GM12878 (cell line): ENCODE measurements around the gene FOXJ3. TPM values are rescaled to one million over a fixed set of nuclear protein-coding genes. Genes with fewer than 3 reads are reported as not detected.

Experiments used
- ATAC-seq: fragments of 200-7000 bp; cut with Tn5 transposase; 3 replicates; pipeline ENCODE4 v1.9.1; 2020; ENCODE audit warnings: mild to moderate bottlenecking, moderate library complexity
- BruUV-seq: library from RNA; stranded (reverse); fragments of 400-500 nt; replicated peaks from 2 replicates; lab custom pipeline; 2021; lab: Mats Ljungman, UMichigan
- CTCF ChIA-PET: fragments of 300-600 bp; sonication (Branson Sonifier 250); formaldehyde crosslinking; extraction: SDS; loops from one replicate; lab custom pipeline; 2021; ENCODE audit warnings: inconsistent platforms; lab: Yijun Ruan, JAX
- POLR2A ChIA-PET: fragments of 350-600 bp; formaldehyde crosslinking; extraction: SDS; loops from one replicate; lab custom pipeline; 2021; ENCODE audit warnings: inconsistent platforms; lab: Charles Lee
- RAD21 ChIA-PET: fragments of 300-600 bp; sonication (Branson Sonifier 250); formaldehyde crosslinking; loops from one replicate; lab custom pipeline; 2023; ENCODE audit warnings: antibody characterized with exemption; ENCODE audit not compliant: unreplicated experiment; lab: Charles Lee
- SMC1A ChIA-PET: fragments of 300-600 bp; sonication (Branson Sonifier 250); formaldehyde crosslinking; loops from one replicate; lab custom pipeline; 2023; ENCODE audit not compliant: unreplicated experiment, uncharacterized antibody; lab: Charles Lee
- DNase-seq: peaks from one replicate; pipeline ENCODE4 v3.0.0-alpha.2; 2011; ENCODE audit warnings: low read depth, low spot score
- FAIRE-seq: peaks from 3 replicates; lab custom pipeline; 2011; peaks lifted over from hg19 to GRCh38; lab: Jason Lieb, UNC
- H2AFZ ChIP-seq: 2 replicates; pipeline ENCODE4 v1.6.0; 2011; ENCODE audit warnings: low read depth, low read length, control low read depth; ENCODE audit not compliant: control insufficient read depth
- H3K27ac ChIP-seq: 2 replicates; pipeline ENCODE4 v1.5.1; 2011; ENCODE audit warnings: control low read depth; ENCODE audit not compliant: control insufficient read depth, insufficient read depth
- H3K27me3 ChIP-seq, 2 experiments: replicated peaks in 1 of 2; 2 replicates each; pipeline versions ENCODE4 v1.6.0 to v1.6.1; 2011; ENCODE audit warnings: low read length in 1 of 2; ENCODE audit not compliant: control insufficient read depth in 2 of 2, insufficient read depth in 2 of 2
- H3K36me3 ChIP-seq, 2 experiments: 2 replicates each; pipeline ENCODE4 v1.5.1; 2011; ENCODE audit warnings: low read length in 1 of 2; ENCODE audit not compliant: control insufficient read depth in 2 of 2, insufficient read depth in 2 of 2
- H3K4me1 ChIP-seq: 2 replicates; pipeline ENCODE4 v1.6.1; 2011; ENCODE audit warnings: mild to moderate bottlenecking, low read length, moderate library complexity, mixed read lengths; ENCODE audit not compliant: control insufficient read depth, insufficient read depth
- H3K4me2 ChIP-seq: 2 replicates; pipeline ENCODE4 v1.6.0; 2011; ENCODE audit warnings: control low read depth; ENCODE audit not compliant: control insufficient read depth, insufficient read depth
- H3K4me3 ChIP-seq: fragments of 200-600 bp; sonication (generic); 2 replicates; pipeline ENCODE4 v1.5.1; 2016
- H3K79me2 ChIP-seq: 2 replicates; pipeline ENCODE4 v1.6.0; 2011; ENCODE audit warnings: low read length; ENCODE audit not compliant: control insufficient read depth, insufficient read depth
- H3K9ac ChIP-seq: 2 replicates; pipeline ENCODE4 v1.8.0; 2011; ENCODE audit warnings: low read length, control low read depth, mixed read lengths; ENCODE audit not compliant: control insufficient read depth, insufficient read depth
- H3K9me3 ChIP-seq: replicated peaks from 3 replicates; pipeline ENCODE4 v1.5.1; 2011; ENCODE audit warnings: mild to moderate bottlenecking, low read length; ENCODE audit not compliant: control insufficient read depth, insufficient read depth
- H4K20me1 ChIP-seq: 2 replicates; pipeline ENCODE4 v1.6.0; 2011; ENCODE audit not compliant: control insufficient read depth, insufficient read depth
- CREM ChIP-seq: IDR thresholded peaks from 2 replicates; pipeline ENCODE4 v1.6.1; 2014; ENCODE audit warnings: antibody characterized with exemption, low read depth
- DPF2 ChIP-seq: fragments of 450-650 bp; IDR thresholded peaks from 2 replicates; pipeline ENCODE4 v1.6.1; 2017; ENCODE audit warnings: mild to moderate bottlenecking
- EED ChIP-seq: sonication (generic); IDR thresholded peaks from 2 replicates; pipeline ENCODE4 v1.6.1; 2016; ENCODE audit warnings: antibody characterized with exemption, low read depth
- GATAD2B ChIP-seq: fragments of 450-650 bp; conservative IDR thresholded peaks from 2 replicates; pipeline ENCODE4 v1.6.1; 2017; ENCODE audit warnings: low read depth, mild to moderate bottlenecking, moderate library complexity
- HDAC6 ChIP-seq: fragments of 200-600 bp; sonication (generic); IDR thresholded peaks from one replicate; pipeline ENCODE4 v1.8.0; 2017; ENCODE audit warnings: antibody characterized with exemption; ENCODE audit not compliant: unreplicated experiment
- KDM1A ChIP-seq: fragments of 200-600 bp; sonication (generic); IDR thresholded peaks from 2 replicates; pipeline ENCODE4 v1.6.1; 2016; ENCODE audit warnings: borderline replicate concordance
- POLR2AphosphoS2 ChIP-seq: IDR thresholded peaks from 2 replicates; pipeline ENCODE4 v1.6.1; 2011; ENCODE audit warnings: low read depth, mild to moderate bottlenecking, low read length, improper control_type of control experiment, moderate library complexity
- SP1 ChIP-seq: IDR thresholded peaks from one replicate; pipeline ENCODE4 v1.6.1; 2011; ENCODE audit warnings: low read depth, low read length
- TCF3 ChIP-seq: IDR thresholded peaks from 2 replicates; pipeline ENCODE4 v1.6.1; 2012; ENCODE audit warnings: low read depth, mild to moderate bottlenecking, low read length, borderline replicate concordance; ENCODE audit not compliant: insufficient read depth
- WGBS: methylation state at CpG from one replicate; pipeline ENCODE4 v1.1.6; 2016; ENCODE audit warnings: low lambda C conversion rate; ENCODE audit not compliant: insufficient replicate concordance, insufficient coverage; ENCODE audit errors: missing lambda C conversion rate; 5-methylcytosine and 5-hydroxymethylcytosine counted together
- in situ Hi-C: fragments of 300-500 bp; cut with MboI; formaldehyde crosslinking; loops from 9 replicates; pipeline ENCODE4 v1.14.3; 2018; ENCODE audit warnings: mixed read lengths
- intact Hi-C: fragments of 100-400 bp; cut with micrococcal nuclease; formaldehyde crosslinking; loops from one replicate; pipeline ENCODE4 v1.14.2; 2022; ENCODE audit not compliant: unreplicated experiment
- polyA plus RNA-seq, 11 experiments: library from polyadenylated mRNA; depleted of rRNA in 4 of 11; unstranded in 6 of 11; stranded (reverse) in 5 of 11; fragments of >200 nt; fragmentation: Nextera tagmentation in 4 of 11; fragmentation: Illumina TruSeq in 1 of 11; extraction: Ambion mirVana in 4 of 11; extraction: Trizol in 1 of 11; gene quantifications; 1 replicate in 1 of 11; 2 replicates in 10 of 11; pipeline versions ENCODE4 v1.2.1 to v1.2.3, GENCODE V29; 2011 to 2016; ENCODE audit warnings: inconsistent platforms in 2 of 11, missing spikeins in 2 of 11, low read depth in 1 of 11
- total RNA-seq, 4 experiments: library from RNA; depleted of rRNA in 3 of 4; stranded (reverse); fragments of >200 nt in 3 of 4; fragmentation: Illumina TruSeq in 1 of 4; extraction: Trizol in 1 of 4; gene quantifications; 2 replicates each; pipeline versions ENCODE4 v1.2.1 to v1.2.3, GENCODE V29; 2013 to 2021
- TF ChIP-seq, protein P1 (sequence below): fragments of 450-650 bp; IDR thresholded peaks from 2 replicates; pipeline ENCODE4 v1.6.1; 2017; ENCODE audit warnings: mild to moderate bottlenecking, low read depth, inconsistent platforms; ENCODE audit not compliant: poor library complexity, severe bottlenecking
- TF ChIP-seq, protein P2 (sequence below): IDR thresholded peaks from 2 replicates; pipeline ENCODE4 v1.6.1; 2011; ENCODE audit warnings: mild to moderate bottlenecking, low read depth, low read length, moderate library complexity; ENCODE audit not compliant: insufficient replicate concordance
- TF ChIP-seq, protein P3 (sequence below): fragments of 450-650 bp; IDR thresholded peaks from 2 replicates; pipeline ENCODE4 v1.6.1; 2016; ENCODE audit warnings: mild to moderate bottlenecking
- TF ChIP-seq, protein P4 (sequence below): fragments of 450-650 bp; conservative IDR thresholded peaks from 2 replicates; pipeline ENCODE4 v1.6.1; 2017; ENCODE audit warnings: mild to moderate bottlenecking, moderate library complexity

Gene FOXJ3
- total and polyA plus RNA-seq, 10 of the 15 experiments (the other 5 are each of a cell fraction or from before 2014, with no cell fraction given) = 9.5 to 54.2 (median 24.7) TPM

DNA sequence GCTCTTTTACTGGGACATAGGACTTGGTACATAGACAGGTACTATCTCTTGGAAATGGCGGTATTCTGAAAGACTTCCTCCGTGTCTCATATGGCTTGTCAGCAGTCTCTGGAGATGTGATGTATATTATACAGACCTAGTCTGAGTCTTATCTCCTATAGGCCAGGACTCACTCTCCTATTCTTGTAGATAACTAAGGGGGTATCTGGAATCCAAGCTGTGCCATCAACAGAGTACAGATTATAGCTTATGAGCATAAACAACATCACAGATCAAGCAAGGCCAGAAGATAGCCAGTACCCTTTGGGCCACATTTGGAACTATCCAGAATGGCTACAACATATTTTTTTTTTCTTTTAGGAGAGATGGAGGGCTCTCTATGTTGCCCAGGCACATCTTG, 29.5 kb upstream of the FOXJ3 start (continued):
- TF ChIP-seq, protein P1, sequence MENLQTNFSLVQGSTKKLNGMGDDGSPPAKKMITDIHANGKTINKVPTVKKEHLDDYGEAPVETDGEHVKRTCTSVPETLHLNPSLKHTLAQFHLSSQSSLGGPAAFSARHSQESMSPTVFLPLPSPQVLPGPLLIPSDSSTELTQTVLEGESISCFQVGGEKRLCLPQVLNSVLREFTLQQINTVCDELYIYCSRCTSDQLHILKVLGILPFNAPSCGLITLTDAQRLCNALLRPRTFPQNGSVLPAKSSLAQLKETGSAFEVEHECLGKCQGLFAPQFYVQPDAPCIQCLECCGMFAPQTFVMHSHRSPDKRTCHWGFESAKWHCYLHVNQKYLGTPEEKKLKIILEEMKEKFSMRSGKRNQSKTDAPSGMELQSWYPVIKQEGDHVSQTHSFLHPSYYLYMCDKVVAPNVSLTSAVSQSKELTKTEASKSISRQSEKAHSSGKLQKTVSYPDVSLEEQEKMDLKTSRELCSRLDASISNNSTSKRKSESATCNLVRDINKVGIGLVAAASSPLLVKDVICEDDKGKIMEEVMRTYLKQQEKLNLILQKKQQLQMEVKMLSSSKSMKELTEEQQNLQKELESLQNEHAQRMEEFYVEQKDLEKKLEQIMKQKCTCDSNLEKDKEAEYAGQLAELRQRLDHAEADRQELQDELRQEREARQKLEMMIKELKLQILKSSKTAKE = no peak
- TF ChIP-seq, protein P2, sequence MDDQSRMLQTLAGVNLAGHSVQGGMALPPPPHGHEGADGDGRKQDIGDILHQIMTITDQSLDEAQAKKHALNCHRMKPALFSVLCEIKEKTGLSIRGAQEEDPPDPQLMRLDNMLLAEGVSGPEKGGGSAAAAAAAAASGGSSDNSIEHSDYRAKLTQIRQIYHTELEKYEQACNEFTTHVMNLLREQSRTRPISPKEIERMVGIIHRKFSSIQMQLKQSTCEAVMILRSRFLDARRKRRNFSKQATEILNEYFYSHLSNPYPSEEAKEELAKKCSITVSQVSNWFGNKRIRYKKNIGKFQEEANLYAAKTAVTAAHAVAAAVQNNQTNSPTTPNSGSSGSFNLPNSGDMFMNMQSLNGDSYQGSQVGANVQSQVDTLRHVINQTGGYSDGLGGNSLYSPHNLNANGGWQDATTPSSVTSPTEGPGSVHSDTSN = no peak
- TF ChIP-seq EED (no peak), GATAD2B (no peak)

DNA sequence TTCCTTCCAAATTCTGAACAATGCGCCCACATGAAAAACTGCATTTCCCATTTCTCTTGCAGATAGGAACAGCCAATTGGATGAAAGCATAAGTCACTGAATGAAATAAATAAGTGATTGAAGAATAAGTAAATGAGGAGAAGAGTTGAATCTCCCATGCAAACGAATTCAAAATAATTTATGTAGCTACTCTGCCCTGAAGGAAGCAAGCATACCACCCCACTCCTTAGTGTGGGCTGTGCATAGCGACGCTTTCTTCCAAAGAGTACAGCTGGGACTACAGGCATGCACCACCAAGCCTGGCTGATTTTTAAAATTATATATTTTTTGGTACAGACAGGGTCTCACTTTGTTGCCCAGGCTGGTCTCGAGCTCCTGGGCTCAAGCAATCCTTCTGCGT, 29.1 kb upstream of the FOXJ3 start:
- SMC1A ChIA-PET = no interaction called here
- CTCF ChIA-PET = no interaction called here
- DNase-seq (no peak), ATAC-seq (no peak), FAIRE-seq (no peak)
- POLR2A ChIA-PET = no interaction called here
- intact Hi-C loops = loop anchor here (10.0 kb wide), 1 partner anchor 211 kb away; no protein-coding TSS in a partner anchor
- H3K9me3 ChIP-seq = no peaks in the 10 kb centered on the region
- no peaks in the 10 kb centered on the region for H3K27me3 ChIP-seq
- no peaks in the 10 kb centered on the region for H3K36me3 ChIP-seq
- H3K4me2 ChIP-seq = no peak overlapping the region
- H2AFZ ChIP-seq = no peak overlapping the region
- no peak overlapping the region for H3K9ac ChIP-seq
- no TSS peak for BruUV-seq
- H3K79me2 ChIP-seq = no peaks in the 10 kb centered on the region
- RAD21 ChIA-PET = no interaction called here
- TF ChIP-seq KDM1A = no peak
- TF ChIP-seq CREM = no peak
- TF ChIP-seq HDAC6 = no peak
- no peak for TF ChIP-seq DPF2
- TF ChIP-seq, protein P3, sequence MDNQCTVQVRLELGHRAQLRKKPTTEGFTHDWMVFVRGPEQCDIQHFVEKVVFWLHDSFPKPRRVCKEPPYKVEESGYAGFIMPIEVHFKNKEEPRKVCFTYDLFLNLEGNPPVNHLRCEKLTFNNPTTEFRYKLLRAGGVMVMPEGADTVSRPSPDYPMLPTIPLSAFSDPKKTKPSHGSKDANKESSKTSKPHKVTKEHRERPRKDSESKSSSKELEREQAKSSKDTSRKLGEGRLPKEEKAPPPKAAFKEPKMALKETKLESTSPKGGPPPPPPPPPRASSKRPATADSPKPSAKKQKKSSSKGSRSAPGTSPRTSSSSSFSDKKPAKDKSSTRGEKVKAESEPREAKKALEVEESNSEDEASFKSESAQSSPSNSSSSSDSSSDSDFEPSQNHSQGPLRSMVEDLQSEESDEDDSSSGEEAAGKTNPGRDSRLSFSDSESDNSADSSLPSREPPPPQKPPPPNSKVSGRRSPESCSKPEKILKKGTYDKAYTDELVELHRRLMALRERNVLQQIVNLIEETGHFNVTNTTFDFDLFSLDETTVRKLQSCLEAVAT = no peak
- TF ChIP-seq TCF3 = no peak
- no peak for TF ChIP-seq EED
- TF ChIP-seq, protein P4, sequence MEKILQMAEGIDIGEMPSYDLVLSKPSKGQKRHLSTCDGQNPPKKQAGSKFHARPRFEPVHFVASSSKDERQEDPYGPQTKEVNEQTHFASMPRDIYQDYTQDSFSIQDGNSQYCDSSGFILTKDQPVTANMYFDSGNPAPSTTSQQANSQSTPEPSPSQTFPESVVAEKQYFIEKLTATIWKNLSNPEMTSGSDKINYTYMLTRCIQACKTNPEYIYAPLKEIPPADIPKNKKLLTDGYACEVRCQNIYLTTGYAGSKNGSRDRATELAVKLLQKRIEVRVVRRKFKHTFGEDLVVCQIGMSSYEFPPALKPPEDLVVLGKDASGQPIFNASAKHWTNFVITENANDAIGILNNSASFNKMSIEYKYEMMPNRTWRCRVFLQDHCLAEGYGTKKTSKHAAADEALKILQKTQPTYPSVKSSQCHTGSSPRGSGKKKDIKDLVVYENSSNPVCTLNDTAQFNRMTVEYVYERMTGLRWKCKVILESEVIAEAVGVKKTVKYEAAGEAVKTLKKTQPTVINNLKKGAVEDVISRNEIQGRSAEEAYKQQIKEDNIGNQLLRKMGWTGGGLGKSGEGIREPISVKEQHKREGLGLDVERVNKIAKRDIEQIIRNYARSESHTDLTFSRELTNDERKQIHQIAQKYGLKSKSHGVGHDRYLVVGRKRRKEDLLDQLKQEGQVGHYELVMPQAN = no peak
- TF ChIP-seq SP1 = no peak
- no peak for TF ChIP-seq POLR2AphosphoS2
- TF ChIP-seq, protein P2 = no peak
- TF ChIP-seq, all 136 proteins: peak for 0
- no peak overlapping the region for H3K27ac ChIP-seq
- no peaks in the 10 kb centered on the region for H4K20me1 ChIP-seq
- no peak overlapping the region for H3K4me3 ChIP-seq
- H3K4me1 ChIP-seq = peaks cover 5% of the 10 kb centered on the region
- WGBS = 53% methylated on average over 6 of the region's 6 CpGs
- in situ Hi-C loops = no loop called here
